ENCODE results near the gene ADAMTSL5.

ADAMTSL5 gene

DNA sequence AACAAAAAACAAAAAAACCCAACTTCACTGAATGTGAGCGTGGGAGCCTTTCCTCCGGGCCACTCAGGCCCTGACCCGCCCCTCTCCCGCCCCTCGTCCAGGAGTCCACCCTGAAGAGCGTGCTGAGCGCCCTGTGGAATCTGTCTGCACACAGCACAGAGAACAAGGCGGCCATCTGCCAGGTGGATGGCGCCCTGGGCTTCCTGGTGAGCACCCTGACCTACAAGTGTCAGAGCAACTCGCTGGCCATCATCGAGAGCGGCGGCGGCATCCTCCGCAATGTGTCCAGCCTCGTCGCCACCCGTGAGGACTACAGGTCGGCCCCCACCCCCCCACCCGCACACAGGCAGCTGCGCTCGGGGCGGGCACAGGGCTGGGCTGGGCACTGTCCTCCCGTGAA lies 51.0 kb downstream of the ADAMTSL5 start:
- no peak for DNase-seq

DNA sequence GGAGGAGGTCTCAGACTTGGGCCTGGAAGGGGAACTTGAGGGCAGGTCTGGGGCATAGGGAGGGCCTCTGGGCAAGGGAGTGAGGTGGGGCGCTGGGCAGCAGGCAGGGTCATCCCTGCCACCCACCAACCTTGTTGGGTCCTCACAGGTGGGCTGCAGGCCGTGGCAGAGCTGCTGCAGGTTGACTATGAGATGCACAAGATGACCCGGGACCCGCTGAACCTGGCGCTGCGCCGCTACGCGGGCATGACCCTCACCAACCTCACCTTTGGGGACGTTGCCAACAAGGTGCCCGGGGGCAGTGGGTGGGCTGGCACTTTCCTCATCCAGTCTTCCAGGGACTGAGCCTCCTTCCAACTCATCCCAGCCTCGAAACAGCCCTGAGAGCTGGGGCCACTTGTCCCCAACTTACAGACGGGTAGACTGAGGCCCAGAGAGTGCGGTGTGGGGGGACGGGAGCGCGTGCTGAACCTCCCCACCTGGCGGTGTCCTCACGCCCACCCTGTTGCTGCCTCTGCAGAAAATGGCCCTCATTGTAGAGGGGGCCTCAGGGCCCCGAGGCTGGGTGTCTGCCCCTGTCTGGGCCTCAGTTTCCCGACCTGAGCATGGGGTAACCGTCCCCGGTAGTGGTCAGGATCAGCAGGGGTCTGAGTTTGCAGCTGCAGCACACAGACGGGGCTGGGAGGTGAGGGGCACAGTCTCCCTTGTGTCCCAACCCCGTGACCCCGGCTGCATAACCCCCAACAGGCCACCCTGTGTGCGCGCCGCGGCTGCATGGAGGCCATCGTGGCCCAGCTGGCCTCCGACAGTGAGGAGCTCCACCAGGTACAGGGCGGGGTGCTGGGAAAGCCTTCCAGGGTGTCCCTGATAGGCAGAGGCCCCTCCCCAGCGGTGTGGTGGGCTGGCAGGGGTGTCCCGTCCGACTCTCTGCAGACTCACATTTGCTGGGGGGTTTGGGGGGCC lies 52.5 kb downstream of the ADAMTSL5 start:
- no peak for DNase-seq

DNA sequence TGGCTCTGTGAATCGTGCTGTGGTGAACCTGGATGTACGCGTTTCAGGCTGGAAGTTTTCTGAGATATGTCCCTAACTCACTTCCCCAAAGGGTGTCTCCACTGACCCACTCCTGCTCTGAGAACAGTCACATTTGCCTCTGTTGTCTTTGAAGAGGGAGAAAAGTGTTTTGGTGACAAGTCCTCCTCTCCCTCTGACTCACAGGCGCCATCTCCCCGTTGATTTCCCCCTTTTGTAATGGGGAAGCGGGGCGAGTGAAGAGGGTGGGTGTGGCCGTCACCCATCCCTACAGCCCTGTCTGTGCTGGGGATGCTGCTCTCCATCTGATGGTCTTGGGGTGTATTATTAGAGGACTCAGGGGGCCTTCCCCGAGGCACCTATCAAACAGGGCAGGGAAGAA lies 53.3 kb downstream of the ADAMTSL5 start:
- no peak for DNase-seq

DNA sequence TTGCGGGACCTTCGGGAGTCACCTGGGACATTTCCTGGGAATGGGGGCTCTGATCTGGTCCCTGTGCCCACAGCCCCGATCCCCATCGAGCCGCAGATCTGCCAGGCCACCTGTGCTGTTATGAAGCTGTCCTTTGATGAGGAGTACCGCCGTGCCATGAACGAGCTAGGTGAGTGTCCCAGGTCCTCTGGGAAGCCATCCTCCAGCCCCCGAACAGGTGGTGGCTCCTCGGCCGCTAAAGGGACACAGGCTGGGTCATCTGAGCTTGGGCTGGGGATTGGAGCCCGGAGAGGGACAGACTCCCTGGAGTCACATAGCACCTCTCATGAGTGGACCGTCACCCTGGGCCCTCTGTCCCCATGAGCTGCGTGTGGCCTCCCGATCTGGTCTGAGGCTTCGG lies 54.9 kb downstream of the ADAMTSL5 start:
- DNase-seq = no peak

DNA sequence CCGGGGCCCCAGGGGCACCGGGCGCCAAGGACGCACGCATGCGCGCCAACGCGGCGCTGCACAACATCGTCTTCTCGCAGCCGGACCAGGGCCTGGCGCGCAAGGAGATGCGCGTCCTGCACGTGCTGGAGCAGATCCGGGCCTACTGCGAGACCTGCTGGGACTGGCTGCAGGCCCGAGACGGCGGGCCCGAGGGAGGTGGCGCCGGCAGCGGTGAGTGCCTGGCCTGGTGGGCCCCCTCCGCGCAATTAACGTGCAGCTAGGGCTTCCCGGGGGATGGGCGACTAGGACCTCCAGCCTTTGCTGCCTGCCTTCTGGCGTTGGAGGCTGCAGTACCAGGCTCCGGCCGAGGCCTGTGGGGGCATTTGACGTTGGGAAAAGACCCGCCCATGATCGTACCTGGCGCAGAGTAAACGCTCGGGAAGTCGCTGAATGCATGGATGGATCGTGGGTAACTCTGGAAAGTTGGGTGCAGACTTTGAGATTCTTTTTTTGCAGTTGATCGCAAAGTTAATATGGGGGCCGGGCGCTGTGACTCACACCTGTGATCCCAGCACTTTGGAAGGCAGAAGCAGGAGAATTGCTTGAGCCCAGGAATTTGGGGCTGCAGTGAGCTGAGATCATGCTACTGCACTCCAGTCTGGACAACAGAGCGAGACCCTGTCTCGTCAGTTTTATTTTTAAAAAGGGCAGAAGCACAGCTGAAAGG lies 55.6 kb downstream of the ADAMTSL5 start:
- no peak for DNase-seq

DNA sequence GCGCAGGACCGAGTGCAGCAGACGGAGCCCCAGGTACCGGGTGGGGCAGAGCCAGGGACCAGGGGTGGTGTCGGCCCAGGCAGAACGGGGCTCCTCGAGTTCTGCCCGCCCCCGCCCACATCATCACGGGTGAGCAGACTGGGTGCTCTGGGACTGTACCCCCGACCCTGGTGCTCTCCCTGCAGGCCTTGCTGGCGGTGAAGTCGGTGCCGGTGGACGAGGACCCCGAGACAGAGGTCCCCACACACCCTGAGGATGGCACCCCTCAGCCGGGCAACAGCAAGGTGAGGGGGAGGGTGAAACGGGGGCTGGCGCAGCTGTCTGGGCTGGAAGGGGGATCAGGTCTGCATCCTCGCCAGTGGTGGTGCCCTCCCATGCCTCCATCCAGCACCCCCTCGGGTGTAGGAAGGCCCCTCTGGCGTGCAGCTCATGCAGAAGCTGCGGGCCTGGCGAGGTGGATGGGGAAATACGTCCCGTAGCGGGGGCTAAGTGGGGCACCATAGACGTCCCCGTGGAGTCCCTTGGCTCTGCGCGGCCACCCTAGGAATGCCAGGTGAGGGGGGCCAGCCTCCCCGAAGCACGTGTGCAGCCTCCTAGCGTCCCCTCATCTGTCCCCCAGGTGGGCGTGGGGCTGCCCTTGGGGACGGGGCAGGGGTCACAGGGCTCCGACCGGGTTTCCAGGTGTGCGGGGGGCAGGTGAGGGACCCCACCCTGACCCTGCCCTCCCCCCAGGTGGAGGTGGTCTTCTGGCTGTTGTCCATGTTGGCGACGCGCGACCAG lies 56.5 kb downstream of the ADAMTSL5 start:
- DNase-seq = no peak

DNA sequence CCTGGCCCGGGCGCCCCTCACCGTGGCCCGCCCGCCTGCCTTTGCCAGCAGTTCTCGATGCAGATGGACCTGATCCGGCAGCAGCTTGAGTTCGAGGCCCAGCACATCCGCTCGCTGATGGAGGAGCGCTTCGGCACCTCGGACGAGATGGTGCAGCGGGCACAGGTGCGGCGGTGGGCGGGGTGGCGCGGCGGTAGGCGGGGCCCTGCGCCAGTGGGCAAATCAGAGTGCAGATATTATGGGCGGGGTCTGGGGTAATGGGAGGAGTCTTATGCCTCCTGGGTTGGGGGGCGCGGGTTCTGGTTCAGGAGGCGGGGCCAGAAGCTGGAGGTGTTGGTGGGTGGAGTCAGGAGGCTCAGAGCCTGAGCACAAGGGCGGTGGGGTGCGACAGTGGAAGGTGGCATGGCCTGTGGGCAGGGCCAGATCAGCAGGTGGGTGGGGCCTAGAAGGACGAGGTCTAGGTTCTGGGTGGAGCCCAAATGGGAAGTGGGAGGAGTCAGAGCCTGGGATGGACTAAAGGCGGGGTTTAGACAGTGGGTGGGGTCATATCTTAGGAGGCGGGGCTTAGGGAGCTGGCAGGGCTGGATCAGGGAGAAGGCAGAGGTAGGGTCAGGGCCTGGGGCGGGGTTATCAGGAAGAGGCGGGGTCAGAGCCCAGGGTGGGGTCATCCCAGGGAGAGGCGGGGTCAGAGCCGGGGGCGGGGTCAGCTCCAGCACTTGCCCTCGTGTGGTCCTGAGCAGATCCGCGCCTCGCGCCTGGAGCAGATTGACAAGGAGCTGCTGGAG lies 57.3 kb downstream of the ADAMTSL5 start:
- DNase-seq = no peak
